ENCODE data around the gene ZNF688.
"Not testable (repeated sequence)": the region's sequence is repeated elsewhere in the genome, so short reads cannot be mapped to it uniquely, and the experiment has no call there.

The ZNF688 gene

GRCh38 chr16:30555315-30556124, 16.0 kb downstream of the ZNF688 start:
- DNase-seq: no peak

GRCh38 chr16:30554557-30555314, 16.8 kb downstream of the ZNF688 start:
- no peak for DNase-seq

GRCh38 chr16:30553393-30553899, 18.1 kb downstream of the ZNF688 start:
- no peak for DNase-seq

- no peak for DNase-seq
Measured at GRCh38 chr16:30552956-30553355, 18.6 kb downstream of the ZNF688 start.

GRCh38 chr16:30551781-30552180, 19.7 kb downstream of the ZNF688 start:
- DNase-seq: no peak

GRCh38 chr16:30548416-30549253, 22.9 kb downstream of the ZNF688 start:
- no peak for DNase-seq

GRCh38 chr16:30546115-30546514, 25.4 kb downstream of the ZNF688 start:
- no peak for DNase-seq

GRCh38 chr16:30543067-30543466, 28.4 kb downstream of the ZNF688 start:
- no peak for DNase-seq

- DNase-seq: no peak
Measured at GRCh38 chr16:30541502-30542329, 29.8 kb downstream of the ZNF688 start.

- not testable (repeated sequence) for DNase-seq
Measured at GRCh38 chr16:30540916-30541464, 30.5 kb downstream of the ZNF688 start.

GRCh38 chr16:30539986-30540526, 31.5 kb downstream of the ZNF688 start:
- not testable (repeated sequence) for DNase-seq

GRCh38 chr16:30539000-30539964, 32.2 kb downstream of the ZNF688 start:
- no peak for DNase-seq

GRCh38 chr16:30536391-30537024, 35.0 kb downstream of the ZNF688 start:
- DNase-seq: not testable (repeated sequence)

GRCh38 chr16:30535777-30536190, 35.7 kb downstream of the ZNF688 start:
- DNase-seq: peak; percentile 47 to 67

GRCh38 chr16:30535106-30535776, 36.3 kb downstream of the ZNF688 start:
- no peak for DNase-seq

GRCh38 chr16:30534368-30535105, 37.0 kb downstream of the ZNF688 start, which contains the start of gene ZNF747:
TSS of gene ZNF747 (minus strand) at chr16:30534858. CDS start at chr16:30534679, 179 bp downstream.
- peak; percentile 77 to 85 for DNase-seq

- peak in 1 of 2 experiments; percentile 19 for DNase-seq
Measured at GRCh38 chr16:30533748-30534367, 37.7 kb downstream of the ZNF688 start.

GRCh38 chr16:30533146-30533522, 38.4 kb downstream of the ZNF688 start:
- no peak for DNase-seq
